Vagina (tissue), 2 donors: ENCODE results near the gene UXT.

Source experiments
- CTCF ChIP-seq, 3 experiments: fragments of 450-650 bp in 2 of 3; fragments of 200-600 bp in 1 of 3; sonication (generic) in 1 of 3; IDR thresholded peaks; one replicate each; pipeline ENCODE4 v1.5.1; 2017 to 2019; ENCODE audit warnings: antibody characterized with exemption in 3 of 3, mild to moderate bottlenecking in 2 of 3, moderate library complexity in 2 of 3
- POLR2A ChIP-seq, 2 donors: fragments of 450-650 bp; IDR thresholded peaks; one replicate each; pipeline ENCODE4 v1.6.1; 2017; ENCODE audit warnings: antibody characterized with exemption in 2 of 2, mild to moderate bottlenecking in 2 of 2, moderate library complexity in 2 of 2
- POLR2AphosphoS5 ChIP-seq, 2 donors: sonication (generic); formaldehyde crosslinking; IDR thresholded peaks; one replicate each; pipeline ENCODE4 v1.9.0; 2017; ENCODE audit warnings: antibody characterized with exemption in 2 of 2, mild to moderate bottlenecking in 2 of 2, low read depth in 1 of 2; ENCODE audit not compliant: insufficient read depth in 1 of 2

- no peak for TF ChIP-seq CTCF (IDR thresholded peaks at IDR 0.05)
- TF ChIP-seq POLR2A (IDR thresholded peaks at IDR 0.05): no peak
- no peak for TF ChIP-seq POLR2AphosphoS5 (IDR thresholded peaks at IDR 0.05; ENCODE audit: insufficient read depth in 1 of 2, low read depth in 1 of 2)
Measured at GRCh38 chrX:47704736-47705135, 45.8 kb upstream of the UXT start.
